ENCODE results near the gene LRRC74A. TPM values are rescaled to one million over a fixed set of nuclear protein-coding genes. Genes with fewer than 3 reads are reported as not detected.

LRRC74A gene
- total RNA-seq, 2 donors from 2014 or later: not detected

DNA sequence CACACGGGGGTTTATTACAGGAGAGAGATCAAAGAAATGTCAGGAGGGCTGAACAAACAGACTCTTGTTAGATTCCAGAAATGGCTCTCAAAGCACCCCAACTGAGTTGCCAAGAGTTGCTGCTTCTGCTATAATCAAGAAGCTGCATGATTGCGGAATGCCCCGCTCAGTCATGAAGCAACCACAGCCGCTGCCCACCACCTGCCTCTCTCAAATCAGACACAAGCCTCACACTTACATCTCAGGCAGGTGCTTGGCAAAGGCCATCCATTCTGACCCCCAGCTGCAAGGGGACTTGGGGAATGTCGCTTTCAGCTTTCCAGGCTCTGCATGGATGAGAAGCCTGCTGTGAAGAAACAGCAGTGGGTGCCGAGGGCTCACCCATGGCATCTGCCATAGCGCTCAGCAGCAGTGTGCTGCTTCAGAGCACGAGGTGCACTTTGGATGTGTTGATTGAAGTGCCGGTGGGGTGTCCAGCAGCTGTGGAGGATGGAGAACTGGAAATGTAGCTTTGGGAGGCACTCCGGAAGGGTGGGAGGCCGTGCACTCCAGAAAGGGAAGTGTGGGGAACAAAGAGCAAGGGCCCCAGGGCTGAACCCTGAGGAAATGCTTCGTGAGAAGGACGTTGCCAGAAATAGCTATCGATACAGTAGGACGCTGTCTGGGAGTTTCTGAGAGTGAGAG lies 37.7 kb downstream of the LRRC74A start:
- Histone ChIP-seq H3K9me3 (no peaks in the 10 kb centered on the region), H3K36me3 (replicated peaks in 1 of 2; ENCODE audit: insufficient read depth in 1 of 2, low read depth in 2 of 2) (no peaks in the 10 kb centered on the region), H3K27me3 (no peaks in the 10 kb centered on the region), H3K4me1 (peaks cover 8% of the 10 kb centered on the region), H3K4me3 (no peak overlapping the region), H3K27ac (peak overlapping the region in 2 of 4 donors; percentile 48 to 50)
- DNase-seq: peak in 3 of 4 donors; percentile 25 to 64 (median 28)
- WGBS, 2 donors: 43 to 55% methylated on average over 15 of the region's 15 CpGs
- ATAC-seq: peak; percentile 59
- TF ChIP-seq, protein P1, sequence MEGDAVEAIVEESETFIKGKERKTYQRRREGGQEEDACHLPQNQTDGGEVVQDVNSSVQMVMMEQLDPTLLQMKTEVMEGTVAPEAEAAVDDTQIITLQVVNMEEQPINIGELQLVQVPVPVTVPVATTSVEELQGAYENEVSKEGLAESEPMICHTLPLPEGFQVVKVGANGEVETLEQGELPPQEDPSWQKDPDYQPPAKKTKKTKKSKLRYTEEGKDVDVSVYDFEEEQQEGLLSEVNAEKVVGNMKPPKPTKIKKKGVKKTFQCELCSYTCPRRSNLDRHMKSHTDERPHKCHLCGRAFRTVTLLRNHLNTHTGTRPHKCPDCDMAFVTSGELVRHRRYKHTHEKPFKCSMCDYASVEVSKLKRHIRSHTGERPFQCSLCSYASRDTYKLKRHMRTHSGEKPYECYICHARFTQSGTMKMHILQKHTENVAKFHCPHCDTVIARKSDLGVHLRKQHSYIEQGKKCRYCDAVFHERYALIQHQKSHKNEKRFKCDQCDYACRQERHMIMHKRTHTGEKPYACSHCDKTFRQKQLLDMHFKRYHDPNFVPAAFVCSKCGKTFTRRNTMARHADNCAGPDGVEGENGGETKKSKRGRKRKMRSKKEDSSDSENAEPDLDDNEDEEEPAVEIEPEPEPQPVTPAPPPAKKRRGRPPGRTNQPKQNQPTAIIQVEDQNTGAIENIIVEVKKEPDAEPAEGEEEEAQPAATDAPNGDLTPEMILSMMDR (IDR thresholded peaks at IDR 0.05): no peak
- TF ChIP-seq POLR2A (IDR thresholded peaks at IDR 0.05): peak in 1 of 3 donors; percentile 28
- intact Hi-C loops (cut with DNase I): no loop called here

DNA sequence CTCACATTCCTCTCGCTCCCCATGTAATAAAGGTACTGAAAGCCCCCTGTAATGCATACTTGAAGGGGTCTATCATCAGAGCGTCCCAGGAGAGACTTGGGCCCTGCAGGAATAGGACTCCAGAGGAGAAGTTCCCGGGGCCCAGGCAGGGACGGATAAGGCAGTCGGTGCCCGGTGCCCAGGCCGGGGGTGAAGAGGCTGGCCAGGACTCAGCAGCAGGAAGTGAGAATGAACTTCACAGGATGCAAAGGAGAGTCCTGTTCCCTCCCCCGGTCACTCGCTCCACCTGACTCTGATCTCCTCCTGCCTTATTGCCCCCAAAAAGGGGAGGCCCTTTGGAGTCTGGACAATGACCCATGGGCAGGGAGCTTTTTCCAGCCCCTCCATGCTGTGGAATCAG lies 40.2 kb downstream of the LRRC74A start:
- Histone ChIP-seq H3K4me3 (no peak overlapping the region), H3K4me1 (peaks cover 8% of the 10 kb centered on the region), H3K27me3 (no peaks in the 10 kb centered on the region), H3K36me3 (replicated peaks in 1 of 2; ENCODE audit: insufficient read depth in 1 of 2, low read depth in 2 of 2) (no peaks in the 10 kb centered on the region), H3K9me3 (no peaks in the 10 kb centered on the region), H3K27ac (no peak overlapping the region)
- ATAC-seq (no peak), DNase-seq (no peak)
- TF ChIP-seq POLR2A (IDR thresholded peaks at IDR 0.05): no peak
- TF ChIP-seq, protein P1 (IDR thresholded peaks at IDR 0.05): no peak
- WGBS, 2 donors: 47 to 63% methylated on average over 3 to 9 of the region's 9 CpGs
- intact Hi-C loops (cut with DNase I): no loop called here

DNA sequence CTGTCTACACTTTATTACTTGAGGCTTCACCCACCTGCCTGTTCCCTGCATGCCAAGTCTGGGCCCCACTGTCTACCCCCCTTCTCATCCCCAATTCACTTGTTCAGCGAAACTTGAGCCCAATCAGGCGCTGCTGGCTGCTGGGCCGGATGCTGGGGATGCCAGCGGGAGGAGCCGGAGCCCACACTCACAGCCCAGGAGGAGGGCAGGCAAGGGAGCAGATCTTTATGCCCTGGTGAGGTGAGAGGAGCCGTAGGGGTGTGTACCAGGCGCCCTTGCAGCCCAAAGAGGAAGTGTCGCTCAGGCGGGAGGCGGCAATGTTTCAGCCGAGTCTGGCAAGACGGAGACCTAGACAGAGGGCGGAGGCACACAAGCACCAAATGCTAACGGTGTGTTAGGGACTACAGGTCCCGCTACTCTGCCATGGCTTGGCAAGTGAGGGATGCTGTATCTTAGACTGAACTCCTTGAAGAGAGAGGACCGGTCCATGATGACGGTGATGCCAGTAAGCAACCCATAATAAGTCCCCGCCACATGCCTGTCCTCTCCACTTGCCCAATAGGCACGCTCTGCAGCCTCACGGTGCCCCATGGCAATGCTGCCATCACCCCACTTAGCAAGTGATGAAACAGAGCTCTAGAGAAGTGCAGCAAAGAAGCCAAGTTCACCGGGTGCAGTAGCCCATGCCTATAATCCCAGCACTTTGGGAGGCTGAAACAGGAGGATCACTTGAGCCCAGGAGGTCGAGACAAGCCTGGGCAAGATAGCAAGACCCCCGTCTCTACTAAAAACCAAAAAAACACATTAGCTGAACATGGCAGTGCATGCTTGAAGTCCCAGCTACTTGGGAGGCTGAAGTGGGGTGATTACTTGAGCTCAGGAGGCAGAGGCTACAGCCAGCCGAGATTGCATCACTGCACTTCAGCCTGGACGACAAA lies 41.6 kb downstream of the LRRC74A start:
- Histone ChIP-seq H3K36me3 (replicated peaks in 1 of 2; ENCODE audit: insufficient read depth in 1 of 2, low read depth in 2 of 2) (no peaks in the 10 kb centered on the region), H3K4me1 (peaks cover 9% of the 10 kb centered on the region), H3K27ac (no peak overlapping the region), H3K4me3 (no peak overlapping the region), H3K27me3 (no peaks in the 10 kb centered on the region), H3K9me3 (no peaks in the 10 kb centered on the region)
- TF ChIP-seq, protein P1 (IDR thresholded peaks at IDR 0.05): no peak
- no peak for TF ChIP-seq POLR2A (IDR thresholded peaks at IDR 0.05)
- intact Hi-C loops (cut with DNase I): no loop called here
- ATAC-seq: no peak
- 78 to 87% methylated on average over 23 to 25 of the region's 25 CpGs for WGBS, 2 donors
- DNase-seq: peak in 1 of 4 donors; percentile 35

DNA sequence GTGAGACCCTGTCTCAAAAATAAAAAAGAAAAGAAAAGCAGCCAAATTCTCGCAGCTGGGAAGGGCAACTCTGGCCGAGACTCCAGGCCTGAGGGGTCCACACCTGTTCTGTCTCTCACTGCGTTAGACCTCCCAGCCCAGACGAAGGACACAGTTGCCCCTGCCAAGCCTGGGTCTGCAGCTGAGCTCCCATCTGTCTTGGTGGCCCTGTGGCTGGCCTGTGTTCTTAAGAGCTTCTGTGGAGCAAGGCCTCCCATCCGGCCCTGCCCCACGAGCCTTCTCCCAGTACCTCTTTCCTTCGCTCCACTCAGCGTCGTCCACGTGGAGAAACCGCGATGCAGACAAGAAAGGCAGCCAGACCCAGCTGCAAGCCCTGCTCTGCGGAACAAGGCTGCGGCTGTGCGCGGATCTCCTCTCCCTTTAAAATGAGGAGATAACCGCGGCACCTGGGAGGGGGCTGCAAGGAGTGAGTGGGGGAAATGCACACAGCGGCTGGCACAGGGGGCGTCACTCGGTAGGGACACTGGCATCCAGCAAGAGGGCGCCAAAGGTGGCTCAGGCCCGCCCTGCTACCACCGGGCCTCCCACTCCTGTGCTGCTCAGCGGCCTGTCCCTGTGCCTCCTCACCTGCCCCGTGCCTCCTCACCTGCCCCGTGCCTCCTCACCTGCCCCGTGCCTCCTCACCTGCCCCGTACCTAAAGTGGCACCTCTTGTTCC lies 42.4 kb downstream of the LRRC74A start:
- WGBS, 2 donors: 80 to 82% methylated on average over 19 to 29 of the region's 29 CpGs
- intact Hi-C loops (cut with DNase I): no loop called here

More for the DNA sequence above, 42.4 kb downstream of the LRRC74A start:
- no peak overlapping the region for H3K27ac ChIP-seq
- TF ChIP-seq, protein P1 (IDR thresholded peaks at IDR 0.05): no peak
- TF ChIP-seq POLR2A (IDR thresholded peaks at IDR 0.05): no peak
- DNase-seq (no peak), ATAC-seq (no peak)
- H3K27me3 ChIP-seq: no peaks in the 10 kb centered on the region
- no peaks in the 10 kb centered on the region for H3K9me3 ChIP-seq
- no peak overlapping the region for H3K4me3 ChIP-seq
- no peaks in the 10 kb centered on the region for H3K36me3 ChIP-seq (replicated peaks in 1 of 2; ENCODE audit: insufficient read depth in 1 of 2, low read depth in 2 of 2)
- peaks cover 12% of the 10 kb centered on the region for H3K4me1 ChIP-seq

All from body of pancreas (tissue), 4 donors.